ENCODE results near the gene ATG14. TPM values are rescaled to one million over a fixed set of nuclear protein-coding genes. Genes with fewer than 3 reads are reported as not detected.

The ATG14 gene
- total RNA-seq, 2 experiments from 2014 or later = 4.1 to 4.7 TPM

- ChIA-PET POLR2A (no interaction called here), CTCF (ENCODE audit: unreplicated experiment) (no interaction called here)
- no peak overlapping the region for H2AFZ ChIP-seq (ENCODE audit: low read length)
- no peaks in the 10 kb centered on the region for H3K4me1 ChIP-seq (ENCODE audit: insufficient read depth, low read length, poor library complexity, severe bottlenecking)
- no peaks in the 10 kb centered on the region for H3K9me2 ChIP-seq (ENCODE audit: insufficient read depth, low read length)
- no peaks in the 10 kb centered on the region; the same call in 1 of the 2 replicates for H4K20me1 ChIP-seq (ENCODE audit: insufficient read depth, low read length)
- 0 out of 2 replicates have a peak, but pooled peaks cover 5% of the 10 kb centered on the region for H3K36me3 ChIP-seq (ENCODE audit: insufficient read depth, low read length)
- no peak overlapping the region for H3K27ac ChIP-seq (ENCODE audit: low read depth, low read length, poor library complexity, severe bottlenecking)
- intact Hi-C loops (cut with micrococcal nuclease; ENCODE audit: unreplicated experiment) = no loop called here
- no peak overlapping the region for H3K4me3 ChIP-seq (ENCODE audit: low read depth, low read length, poor library complexity, severe bottlenecking)
- no peak overlapping the region for H3K4me2 ChIP-seq (ENCODE audit: low read length)
- no TSS peak for BruUV-seq (replicated peaks)
- no peaks in the 10 kb centered on the region for H3K79me2 ChIP-seq (ENCODE audit: insufficient read depth, low read depth, low read length)
- no peak for DNase-seq (ENCODE audit: low spot score)
- TF ChIP-seq EZH2phosphoT487 (IDR thresholded peaks at IDR 0.05; ENCODE audit: borderline replicate concordance, low read depth, low read length) (no peak), CTCF (conservative IDR thresholded peaks at IDR 0.05; ENCODE audit: low read length) (no peak)
- H3K9me3 ChIP-seq (ENCODE audit: low read length) = no peaks in the 10 kb centered on the region
Measured at GRCh38 chr14:55389330-55389729, 22.3 kb downstream of the ATG14 start.

GRCh38 chr14:55388160-55388559 is 23.5 kb downstream of the ATG14 start:
- 0 out of 2 replicates have a peak, but pooled peaks cover 5% of the 10 kb centered on the region for H3K36me3 ChIP-seq (ENCODE audit: insufficient read depth, low read length)
- no peaks in the 10 kb centered on the region for H3K9me3 ChIP-seq (ENCODE audit: low read length)
- no peaks in the 10 kb centered on the region for H3K4me1 ChIP-seq (ENCODE audit: insufficient read depth, low read length, poor library complexity, severe bottlenecking)
- H3K27ac ChIP-seq (ENCODE audit: low read depth, low read length, poor library complexity, severe bottlenecking) = no peak overlapping the region
- intact Hi-C loops (cut with micrococcal nuclease; ENCODE audit: unreplicated experiment) = no loop called here
- H2AFZ ChIP-seq (ENCODE audit: low read length) = no peak overlapping the region
- POLR2A ChIA-PET = interaction anchor here (1.0 kb wide), 1 partner anchor 120 kb away, joined by 3 read pairs; no protein-coding TSS in a partner anchor
- H3K4me2 ChIP-seq (ENCODE audit: low read length) = no peak overlapping the region
- CTCF ChIA-PET (ENCODE audit: unreplicated experiment) = no interaction called here
- DNase-seq (ENCODE audit: low spot score) = no peak
- BruUV-seq (replicated peaks) = no TSS peak
- no peaks in the 10 kb centered on the region for H3K79me2 ChIP-seq (ENCODE audit: insufficient read depth, low read depth, low read length)
- no peaks in the 10 kb centered on the region for H4K20me1 ChIP-seq (ENCODE audit: insufficient read depth, low read length)
- no peak for TF ChIP-seq CTCF (conservative IDR thresholded peaks at IDR 0.05; ENCODE audit: low read length)
- TF ChIP-seq EZH2phosphoT487 (IDR thresholded peaks at IDR 0.05; ENCODE audit: borderline replicate concordance, low read depth, low read length) = no peak
- no peaks in the 10 kb centered on the region for H3K9me2 ChIP-seq (ENCODE audit: insufficient read depth, low read length)
- H3K4me3 ChIP-seq (ENCODE audit: low read depth, low read length, poor library complexity, severe bottlenecking) = no peak overlapping the region

GRCh38 chr14:55387121-55387520 is 24.5 kb downstream of the ATG14 start:
- H3K79me2 ChIP-seq (ENCODE audit: insufficient read depth, low read depth, low read length) = no peaks in the 10 kb centered on the region
- DNase-seq (ENCODE audit: low spot score) = no peak
- CTCF ChIA-PET (ENCODE audit: unreplicated experiment) = no interaction called here
- no peaks in the 10 kb centered on the region for H4K20me1 ChIP-seq (ENCODE audit: insufficient read depth, low read length)
- H3K9me2 ChIP-seq (ENCODE audit: insufficient read depth, low read length) = no peaks in the 10 kb centered on the region
- no peak overlapping the region for H3K4me2 ChIP-seq (ENCODE audit: low read length)
- H3K27ac ChIP-seq (ENCODE audit: low read depth, low read length, poor library complexity, severe bottlenecking) = no peak overlapping the region
- H3K36me3 ChIP-seq (ENCODE audit: insufficient read depth, low read length) = 0 out of 2 replicates have a peak, but pooled peaks cover 5% of the 10 kb centered on the region
- H3K4me1 ChIP-seq (ENCODE audit: insufficient read depth, low read length, poor library complexity, severe bottlenecking) = no peaks in the 10 kb centered on the region
- BruUV-seq (replicated peaks) = no TSS peak
- TF ChIP-seq EZH2phosphoT487 (IDR thresholded peaks at IDR 0.05; ENCODE audit: borderline replicate concordance, low read depth, low read length) (no peak), CTCF (conservative IDR thresholded peaks at IDR 0.05; ENCODE audit: low read length) (no peak)
- no peak overlapping the region for H2AFZ ChIP-seq (ENCODE audit: low read length)
- POLR2A ChIA-PET = no interaction called here
- H3K4me3 ChIP-seq (ENCODE audit: low read depth, low read length, poor library complexity, severe bottlenecking) = no peak overlapping the region
- intact Hi-C loops (cut with micrococcal nuclease; ENCODE audit: unreplicated experiment) = no loop called here
- no peaks in the 10 kb centered on the region for H3K9me3 ChIP-seq (ENCODE audit: low read length)

All from OCI-LY7 (cell line).